Sigmoid colon (tissue), 4 donors: Measurements from ENCODE around the gene NKX3-2.

Experiments used
- CTCF ChIP-seq, 4 experiments: fragments of 450-650 bp in 3 of 4; fragments of 200-600 bp in 1 of 4; IDR thresholded peaks; one replicate each; pipeline ENCODE4 v1.5.1; 2016 to 2019; ENCODE audit warnings: antibody characterized with exemption in 4 of 4, mild to moderate bottlenecking in 3 of 4, moderate library complexity in 2 of 4
- EP300 ChIP-seq, 4 donors: sonication (generic); formaldehyde crosslinking; IDR thresholded peaks; one replicate each; pipeline ENCODE4 v1.6.1; 2017; ENCODE audit warnings: antibody characterized with exemption in 4 of 4
- POLR2A ChIP-seq, 2 donors: fragments of 450-650 bp; IDR thresholded peaks; one replicate each; pipeline ENCODE4 v1.6.1; 2016; ENCODE audit warnings: antibody characterized with exemption in 2 of 2, mild to moderate bottlenecking in 2 of 2, moderate library complexity in 2 of 2
- POLR2AphosphoS5 ChIP-seq, 4 donors: sonication (generic); formaldehyde crosslinking; IDR thresholded peaks; one replicate each; pipeline ENCODE4 v1.6.1; 2017; ENCODE audit warnings: antibody characterized with exemption in 4 of 4

- TF ChIP-seq CTCF (IDR thresholded peaks at IDR 0.05) (no peak), POLR2A (IDR thresholded peaks at IDR 0.05) (no peak), EP300 (IDR thresholded peaks at IDR 0.05) (no peak), POLR2AphosphoS5 (IDR thresholded peaks at IDR 0.05) (no peak)
These were observed 21.2 kb downstream of the NKX3-2 start for GRCh38 chr4:13523105-13523477.
